ENCODE results near the gene SYNGR1. TPM values are rescaled to one million over a fixed set of nuclear protein-coding genes. Genes with fewer than 3 reads are reported as not detected.

Gene SYNGR1
- total RNA-seq, 4 donors from 2014 or later = 4.4 to 11.0 (median 9.9) TPM

- DNase-seq (ENCODE audit: low spot score) = no peak
- no peak for ATAC-seq (ENCODE audit: low FRiP score)
- TF ChIP-seq CTCF (IDR thresholded peaks at IDR 0.05) = no peak
Measured at GRCh38 chr22:39374191-39374590, 24.4 kb downstream of the SYNGR1 start.

GRCh38 chr22:39374801-39375200, 25.0 kb downstream of the SYNGR1 start:
- DNase-seq (ENCODE audit: low spot score) (no peak), ATAC-seq (ENCODE audit: low FRiP score) (no peak)
- no peak for TF ChIP-seq CTCF (IDR thresholded peaks at IDR 0.05)

GRCh38 chr22:39375646-39376045, 25.9 kb downstream of the SYNGR1 start:
- TF ChIP-seq CTCF (IDR thresholded peaks at IDR 0.05) = no peak
- DNase-seq (ENCODE audit: low spot score) = no peak
- ATAC-seq (ENCODE audit: low FRiP score) = no peak

- TF ChIP-seq CTCF (IDR thresholded peaks at IDR 0.05) = no peak
- DNase-seq (ENCODE audit: low spot score) = no peak
- ATAC-seq (ENCODE audit: low FRiP score) = no peak
Measured at GRCh38 chr22:39379756-39380730, 30.3 kb downstream of the SYNGR1 start.

- DNase-seq (ENCODE audit: low spot score) (no peak), ATAC-seq (ENCODE audit: low FRiP score) (no peak)
- no peak for TF ChIP-seq CTCF (IDR thresholded peaks at IDR 0.05)
Measured at GRCh38 chr22:39381009-39381755, 31.4 kb downstream of the SYNGR1 start.

- TF ChIP-seq CTCF (IDR thresholded peaks at IDR 0.05) = no peak
- no peak for DNase-seq (ENCODE audit: low spot score)
- ATAC-seq (ENCODE audit: low FRiP score) = no peak
Measured at GRCh38 chr22:39381930-39382329, 32.1 kb downstream of the SYNGR1 start.

All from omental fat pad (tissue), 4 donors.